Renal cortical epithelial cell (primary cell): ENCODE measurements around the gene CTSL. TPM values are rescaled to one million over a fixed set of nuclear protein-coding genes. Genes with fewer than 3 reads are reported as not detected.

ENCODE experiments used
- DNase-seq: peaks from one replicate; pipeline ENCODE4 v3.0.0-alpha.2; 2011; ENCODE audit warnings: low read depth
- total RNA-seq: library from RNA; depleted of rRNA; stranded (reverse); fragments of >200 nt; gene quantifications from 2 replicates; pipeline ENCODE4 v1.2.3, GENCODE V29; 2014

The CTSL gene
- 79.2 and 157 TPM in 2 replicates for total RNA-seq

- peak; percentile 65 for DNase-seq
These were observed at the start of gene CTSL for GRCh38 chr9:87725900-87726709. CTSL (plus strand) TSS chr9:87726119; CDS start chr9:87727604, 1,485 bp downstream.

DNA sequence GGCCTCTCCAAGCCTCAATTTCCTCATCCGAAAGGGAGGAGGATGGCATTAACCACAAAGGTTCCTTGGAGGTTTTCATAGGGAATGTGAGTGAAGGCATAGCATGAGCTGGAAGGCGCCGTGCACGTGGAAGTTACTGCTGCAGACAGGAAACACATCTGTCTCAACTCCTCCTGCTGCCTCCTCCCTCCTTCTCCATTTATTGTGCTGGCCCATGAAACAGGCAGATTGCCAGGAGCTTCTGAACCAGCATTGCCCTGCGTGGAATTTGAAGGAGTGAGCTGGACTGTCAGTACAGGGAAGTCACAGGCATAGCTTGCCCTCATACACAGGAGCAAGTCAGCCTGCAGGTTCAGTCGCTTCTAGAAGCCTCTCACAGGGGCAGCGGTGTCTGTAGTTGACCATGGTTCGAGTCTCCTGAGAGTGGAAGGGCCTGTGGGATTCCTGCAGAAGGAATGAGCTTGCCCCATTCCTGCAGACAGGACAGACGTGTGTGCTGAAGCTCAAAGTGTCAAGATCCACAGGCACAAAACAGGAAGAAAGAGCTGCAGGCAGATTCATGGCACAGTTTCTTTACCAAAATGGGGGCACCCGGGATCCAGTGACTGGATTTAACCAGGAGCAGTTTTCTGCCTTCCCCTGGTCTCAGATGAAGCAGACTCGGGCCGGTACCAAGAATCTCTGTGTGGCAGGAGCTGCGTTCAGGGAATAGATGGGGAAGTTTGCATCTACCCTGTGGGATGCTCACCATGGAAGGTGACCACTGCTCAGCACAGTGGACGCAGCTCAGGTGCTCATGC is 48.7 kb upstream of the CTSL start:
- DNase-seq, result peak; percentile 31

DNA sequence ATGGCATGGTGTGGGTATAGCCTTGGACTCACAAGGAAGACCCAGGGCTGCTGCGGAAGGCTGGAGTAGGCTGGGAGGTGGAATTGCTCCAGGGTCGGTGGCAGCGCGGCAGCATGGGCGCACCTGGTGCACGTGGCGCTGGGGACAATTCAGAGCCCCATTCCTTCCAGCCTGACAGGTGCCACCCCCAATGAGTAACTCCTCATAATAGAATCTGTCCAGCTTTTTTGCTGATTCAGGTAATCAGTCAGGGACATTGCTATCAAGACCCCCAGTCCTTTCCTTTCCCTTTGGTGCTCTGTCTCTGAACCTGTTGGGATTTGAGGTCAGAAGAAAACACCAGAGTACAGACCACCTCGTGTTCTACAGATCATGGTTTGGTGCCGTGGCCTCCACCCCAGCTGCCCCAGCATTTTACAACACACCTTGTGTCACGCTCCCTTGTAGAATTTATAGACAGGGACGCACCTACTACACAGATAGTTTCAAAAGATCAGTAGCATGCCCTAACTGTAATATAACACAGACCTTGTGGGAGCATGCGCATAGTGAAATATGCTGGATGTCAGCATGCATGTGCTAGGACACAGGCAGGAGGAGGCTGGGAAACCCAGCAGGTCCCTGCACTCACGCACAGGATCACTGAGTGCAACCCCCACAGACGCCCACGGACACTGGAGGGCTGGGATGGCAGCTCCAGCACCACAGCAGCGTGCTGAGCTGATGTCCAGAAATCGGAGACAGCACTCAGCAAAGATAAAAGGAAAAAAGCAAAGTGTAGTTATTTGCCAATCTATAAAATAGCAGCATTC is 47.9 kb upstream of the CTSL start:
- DNase-seq, result no peak

DNA sequence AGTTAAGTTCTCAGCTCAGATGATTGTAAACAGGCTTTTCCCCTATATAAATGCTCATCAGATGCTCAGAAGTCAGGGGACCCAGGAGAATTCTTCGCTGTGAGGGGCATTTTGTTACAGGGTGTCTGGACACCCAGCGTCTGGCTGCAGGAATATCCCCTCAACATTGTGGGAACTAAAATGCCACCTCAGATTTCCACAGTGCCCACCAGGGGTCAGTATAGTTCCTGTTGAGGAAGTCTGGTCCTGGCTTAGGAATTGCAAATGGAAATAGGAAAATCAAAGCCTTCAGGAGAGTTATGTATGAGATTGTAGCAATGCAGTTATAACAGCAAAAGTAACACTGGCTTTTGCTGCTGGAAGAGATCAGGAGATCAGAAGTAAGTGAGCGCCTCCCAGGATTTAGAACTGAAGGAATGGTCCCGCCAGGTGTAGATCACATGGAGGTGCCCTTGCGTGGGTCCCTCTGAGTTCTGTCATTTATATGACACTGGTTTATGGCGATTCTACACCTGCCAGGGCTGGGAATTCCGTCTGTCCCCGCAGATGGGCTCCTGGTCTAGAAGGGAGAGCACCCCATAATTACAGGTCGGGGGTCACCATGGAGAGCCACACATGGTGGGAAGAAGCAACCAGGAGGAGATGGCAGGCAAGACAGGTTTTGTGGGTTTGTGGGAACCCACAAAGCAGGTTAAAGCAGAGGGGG is 47.1 kb upstream of the CTSL start:
- DNase-seq, result peak; percentile 65

- no peak for DNase-seq
These were observed 44.5 kb upstream of the CTSL start for GRCh38 chr9:87681271-87682061.

GRCh38 chr9:87682085-87682484 is 43.8 kb upstream of the CTSL start:
- DNase-seq, result no peak

- DNase-seq, result no peak
These were observed 43.3 kb upstream of the CTSL start for GRCh38 chr9:87682618-87683017.

DNA sequence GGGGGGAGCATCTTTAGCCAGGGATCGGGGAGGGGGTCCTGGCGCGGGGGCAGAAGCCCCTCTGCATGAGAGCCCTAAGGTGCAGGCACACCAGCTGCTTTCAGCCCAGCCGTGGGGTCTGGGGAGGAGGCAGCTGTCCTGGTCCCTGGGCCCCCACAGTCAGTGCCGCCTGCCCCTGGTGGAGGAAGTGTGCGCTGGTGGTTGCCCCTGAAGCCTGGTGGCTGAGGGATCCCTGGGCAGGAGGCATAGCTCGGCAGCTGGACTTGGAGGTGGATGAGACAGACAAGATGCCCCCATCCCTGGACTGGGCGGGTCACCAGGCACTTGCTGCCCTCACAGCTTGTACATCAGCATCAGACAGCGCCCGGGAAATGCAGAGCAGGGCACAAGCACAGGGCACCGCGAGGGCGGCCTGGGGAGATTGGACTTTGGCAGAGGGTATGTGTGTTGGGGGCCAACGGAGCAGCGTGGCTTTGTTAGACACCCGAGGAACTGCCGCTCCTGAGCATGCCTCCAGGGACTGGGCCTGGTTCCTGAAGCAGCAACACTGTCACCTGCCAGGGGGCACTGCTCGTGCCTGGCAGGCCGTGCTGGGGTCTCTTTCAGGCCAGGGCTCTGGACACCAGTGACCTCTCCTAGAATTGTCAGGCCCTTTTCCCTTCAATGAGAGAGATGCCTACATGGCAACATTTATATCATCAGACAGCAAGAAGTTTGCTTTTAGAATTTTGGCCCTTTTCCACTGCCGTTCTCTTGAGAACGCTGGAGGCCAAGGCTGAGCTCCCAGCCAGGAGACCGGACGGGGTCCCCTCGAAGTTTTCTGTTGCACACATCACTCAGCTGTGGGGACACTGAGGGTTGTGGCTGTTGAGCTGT is 41.9 kb upstream of the CTSL start:
- DNase-seq, result no peak

DNA sequence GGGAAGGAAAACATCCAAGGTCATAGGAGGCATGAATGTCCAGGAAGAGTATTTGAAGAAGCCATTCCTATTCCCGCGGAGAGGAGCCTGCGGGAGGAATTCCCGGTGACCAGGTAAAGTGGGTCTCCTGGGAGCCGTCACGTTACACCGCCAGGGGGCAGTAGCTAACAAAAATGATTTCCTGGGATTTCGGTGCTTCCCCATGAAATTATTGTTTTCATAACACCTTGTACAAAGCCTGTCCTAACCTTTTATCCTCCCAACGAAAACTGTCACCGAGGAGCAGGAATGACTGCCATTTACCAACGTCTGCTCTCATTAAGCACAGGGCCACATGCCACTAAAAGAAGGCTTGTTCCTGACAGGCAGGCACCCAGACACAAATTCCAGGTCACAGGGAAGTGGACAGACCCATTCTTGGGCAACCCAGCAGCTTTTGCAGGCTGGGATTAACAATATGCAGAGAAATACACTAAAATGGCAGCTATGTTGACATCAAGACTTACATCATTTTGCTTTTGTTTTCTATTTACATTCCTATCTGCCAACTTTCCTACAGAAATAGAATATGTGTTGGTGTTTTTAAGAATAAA is 41.2 kb upstream of the CTSL start:
- DNase-seq, result peak; percentile 23

DNA sequence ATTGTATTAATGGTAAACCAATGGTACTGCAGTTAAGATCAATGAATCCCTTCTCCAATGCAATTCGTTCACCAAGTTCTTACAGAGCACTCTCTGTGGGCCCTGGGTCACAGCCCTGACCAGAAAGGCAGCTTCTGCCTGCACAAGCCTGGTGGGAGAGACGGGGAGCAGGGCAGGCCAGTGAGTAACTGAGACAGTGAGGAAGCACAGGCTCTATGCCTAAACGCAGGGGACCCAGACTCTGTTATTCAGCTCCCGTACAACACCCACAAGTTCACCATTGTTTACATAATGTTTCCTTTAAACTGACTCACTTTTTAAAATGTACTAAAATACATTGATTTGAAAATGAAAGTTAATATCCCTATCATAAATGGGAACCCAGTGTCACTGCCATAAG is 40.5 kb upstream of the CTSL start:
- no peak for DNase-seq

DNA sequence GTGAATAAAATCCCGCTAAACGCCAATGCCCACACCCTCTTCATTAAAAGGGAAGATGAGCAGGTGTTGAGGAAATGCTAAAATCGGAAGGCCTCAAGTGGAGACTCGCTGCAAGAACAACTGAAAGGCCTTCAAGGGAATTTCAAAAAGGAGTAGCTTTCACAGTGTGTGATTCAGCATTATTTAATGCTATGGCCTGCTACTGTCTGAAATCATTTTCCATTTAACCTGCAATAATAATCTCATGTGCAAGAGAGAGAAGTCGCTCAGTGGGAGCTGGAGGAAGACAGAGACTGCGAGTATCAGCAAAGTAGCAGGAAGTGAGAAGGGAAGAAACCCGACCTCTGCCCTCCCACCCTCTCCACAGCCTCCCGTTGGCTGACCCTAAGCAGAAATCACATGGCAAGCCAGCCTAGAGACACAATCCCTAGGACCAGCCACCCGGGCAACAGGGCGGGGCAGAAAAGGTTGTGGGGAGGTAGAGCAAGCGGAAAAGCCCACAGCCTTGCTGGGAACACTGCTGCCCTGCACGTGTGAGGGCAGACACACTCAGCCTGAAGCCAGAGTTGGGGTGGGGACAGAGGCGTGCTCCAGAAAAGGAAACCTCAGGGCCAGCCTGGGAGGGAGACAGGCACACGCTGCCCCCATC is 39.9 kb upstream of the CTSL start:
- DNase-seq, result no peak

- no peak for DNase-seq
These were observed 39.3 kb upstream of the CTSL start for GRCh38 chr9:87686520-87687090.

DNA sequence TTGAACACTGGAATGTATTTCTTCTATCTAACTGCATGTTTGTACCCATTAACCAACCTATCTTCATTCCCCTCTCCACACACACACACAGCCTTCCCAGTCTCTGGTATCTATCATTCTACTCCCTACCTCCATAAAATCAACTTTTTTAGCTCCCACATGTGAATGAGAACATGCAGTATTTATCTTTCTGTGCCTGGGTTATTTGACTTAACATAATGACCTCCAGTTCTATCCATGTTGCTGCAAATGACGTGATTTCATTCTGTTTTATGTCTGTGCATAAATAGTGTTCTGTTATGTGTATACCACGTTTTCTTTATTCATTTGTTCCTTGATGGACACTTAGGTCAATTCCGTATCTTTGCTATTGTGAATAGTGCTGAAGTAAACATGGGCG is 38.7 kb upstream of the CTSL start:
- DNase-seq, result no peak

- DNase-seq, result no peak
These were observed 31.6 kb upstream of the CTSL start for GRCh38 chr9:87694236-87694755.

GRCh38 chr9:87695523-87695922 is 30.4 kb upstream of the CTSL start:
- DNase-seq, result no peak

GRCh38 chr9:87696641-87697040 is 29.3 kb upstream of the CTSL start:
- no peak for DNase-seq

- no peak for DNase-seq
These were observed 27.7 kb upstream of the CTSL start for GRCh38 chr9:87698069-87698809.

GRCh38 chr9:87699835-87700234 is 26.1 kb upstream of the CTSL start:
- no peak for DNase-seq
